IMR-90 (cell line): Measurements from ENCODE around the gene TADA1. TPM values are rescaled to one million over a fixed set of nuclear protein-coding genes. Genes with fewer than 3 reads are reported as not detected.

Source experiments
- ATAC-seq: fragments of 200-7000 bp; cut with Tn5 transposase; 2 replicates; pipeline ENCODE4 v1.9.1; 2020; ENCODE audit warnings: low read depth, mild to moderate bottlenecking, moderate library complexity
- BruUV-seq: library from RNA; stranded (reverse); fragments of 400-500 nt; replicated peaks from 2 replicates; lab custom pipeline; 2021; lab: Mats Ljungman, UMichigan
- CTCF ChIA-PET: fragments of 300-600 bp; formaldehyde crosslinking; extraction: SDS; loops from one replicate; lab custom pipeline; 2021; ENCODE audit warnings: antibody characterized with exemption; lab: Yijun Ruan, JAX
- POLR2A ChIA-PET: fragments of 300-600 bp; sonication (Branson Sonifier 250); formaldehyde crosslinking; loops from one replicate; lab custom pipeline; 2022; ENCODE audit warnings: antibody characterized with exemption; ENCODE audit not compliant: unreplicated experiment; lab: Charles Lee
- DNase-seq: peaks from one replicate; pipeline ENCODE4 v3.0.0; 2013
- H2AFZ ChIP-seq: replicated peaks from 2 replicates; pipeline ENCODE3; 2013; ENCODE audit warnings: low read length, mild to moderate bottlenecking; ENCODE audit not compliant: poor library complexity
- H2AK5ac ChIP-seq: 2 replicates; pipeline ENCODE4 v1.6.1; 2013; ENCODE audit warnings: low read depth, low read length, inconsistent platforms
- H2AK9ac ChIP-seq: replicated peaks from 2 replicates; pipeline ENCODE3; 2013; ENCODE audit warnings: mild to moderate bottlenecking, low read depth, low read length, moderate library complexity; ENCODE audit not compliant: poor library complexity
- H2BK120ac ChIP-seq: 2 replicates; pipeline ENCODE4 v1.6.1; 2013; ENCODE audit warnings: low read depth, low read length, inconsistent platforms
- H2BK15ac ChIP-seq: 3 replicates; pipeline ENCODE4 v1.6.1; 2013; ENCODE audit warnings: low read depth, low read length, inconsistent platforms
- H2BK20ac ChIP-seq: 2 replicates; pipeline ENCODE4 v1.6.1; 2013; ENCODE audit warnings: low read depth, mild to moderate bottlenecking, inconsistent platforms, low read length, moderate library complexity
- H2BK5ac ChIP-seq: 2 replicates; pipeline ENCODE4 v1.6.1; 2013; ENCODE audit warnings: mild to moderate bottlenecking, low read depth, low read length, inconsistent platforms; ENCODE audit not compliant: poor library complexity, severe bottlenecking
- H3K14ac ChIP-seq: replicated peaks from 2 replicates; pipeline ENCODE4 v1.6.1; 2013; ENCODE audit warnings: low read depth, low read length, inconsistent platforms
- H3K18ac ChIP-seq: 2 replicates; pipeline ENCODE4 v1.6.1; 2013; ENCODE audit warnings: low read depth, low read length, control low read depth
- H3K23ac ChIP-seq: 2 replicates; pipeline ENCODE4 v1.6.1; 2013; ENCODE audit warnings: low read depth, low read length, inconsistent platforms
- H3K27ac ChIP-seq: 2 replicates; pipeline ENCODE4 v1.5.1; 2013; ENCODE audit warnings: mild to moderate bottlenecking, control low read depth, low read length; ENCODE audit not compliant: insufficient read depth
- H3K27me3 ChIP-seq: 2 replicates; pipeline ENCODE4 v1.6.1; 2013; ENCODE audit warnings: low read length; ENCODE audit not compliant: control insufficient read depth, insufficient read depth
- H3K36me3 ChIP-seq: 2 replicates; pipeline ENCODE4 v1.6.1; 2013; ENCODE audit warnings: low read length, mixed read lengths; ENCODE audit not compliant: control insufficient read depth, insufficient read depth
- H3K4ac ChIP-seq: 2 replicates; pipeline ENCODE4 v1.6.1; 2013; ENCODE audit warnings: low read depth, low read length, inconsistent platforms
- H3K4me1 ChIP-seq: 2 replicates; pipeline ENCODE4 v1.6.1; 2013; ENCODE audit warnings: low read length, mixed read lengths; ENCODE audit not compliant: control insufficient read depth, insufficient read depth
- H3K4me2 ChIP-seq: 2 replicates; pipeline ENCODE4 v1.6.1; 2013; ENCODE audit warnings: low read depth, mild to moderate bottlenecking, control low read depth, low read length, moderate library complexity
- H3K4me3 ChIP-seq: 2 replicates; pipeline ENCODE4 v1.5.1; 2013; ENCODE audit warnings: low read depth, mild to moderate bottlenecking, control low read depth, low read length, moderate library complexity; ENCODE audit not compliant: insufficient read depth
- H3K56ac ChIP-seq: 2 replicates; pipeline ENCODE4 v1.6.1; 2013; ENCODE audit warnings: low read length, inconsistent platforms; ENCODE audit not compliant: insufficient read depth; ENCODE audit errors: extremely low read depth
- H3K79me1 ChIP-seq, 2 experiments: 2 replicates each; pipeline ENCODE4 v1.6.1; 2013; ENCODE audit warnings: low read length in 2 of 2, inconsistent platforms in 1 of 2, low read depth in 1 of 2
- H3K9ac ChIP-seq: 2 replicates; pipeline ENCODE4 v1.6.1; 2013; ENCODE audit warnings: low read depth, low read length, control low read depth
- H3K9me1 ChIP-seq: 2 replicates; pipeline ENCODE4 v1.6.1; 2013; ENCODE audit warnings: low read length, inconsistent platforms; ENCODE audit not compliant: insufficient read depth
- H3K9me3 ChIP-seq: 2 replicates; pipeline ENCODE4 v1.6.1; 2013; ENCODE audit warnings: low read length; ENCODE audit not compliant: control insufficient read depth, insufficient read depth
- H4K20me1 ChIP-seq: 2 replicates; pipeline ENCODE4 v1.6.1; 2013; ENCODE audit warnings: low read length, inconsistent platforms; ENCODE audit not compliant: insufficient read depth
- H4K5ac ChIP-seq: 2 replicates; pipeline ENCODE4 v1.6.1; 2013; ENCODE audit warnings: mild to moderate bottlenecking, low read depth, low read length, control low read depth
- H4K8ac ChIP-seq, 2 experiments: 2 replicates each; pipeline ENCODE4 v1.6.1; 2013; ENCODE audit warnings: low read depth in 2 of 2, low read length in 2 of 2, control low read depth in 1 of 2, inconsistent platforms in 1 of 2
- H4K91ac ChIP-seq: 2 replicates; pipeline ENCODE4 v1.6.1; 2013; ENCODE audit warnings: low read depth, low read length, inconsistent platforms; ENCODE audit not compliant: insufficient read depth
- BHLHE40 ChIP-seq: fragments of 150-350 bp; IDR thresholded peaks from 2 replicates; pipeline ENCODE4 v1.6.1; 2016; ENCODE audit warnings: mild to moderate bottlenecking, low read depth, low read length
- CEBPB ChIP-seq: IDR thresholded peaks from 2 replicates; pipeline ENCODE4 v1.6.1; 2012; ENCODE audit warnings: low read depth, low read length, improper control_type of control experiment
- CHD1 ChIP-seq: IDR thresholded peaks from 2 replicates; pipeline ENCODE4 v1.6.1; 2012; ENCODE audit warnings: low read depth, low read length, improper control_type of control experiment
- CTCF ChIP-seq: conservative IDR thresholded peaks from 2 replicates; pipeline ENCODE4 v1.5.1; 2012; ENCODE audit warnings: mild to moderate bottlenecking, low read depth, low read length, improper control_type of control experiment
- MAFK ChIP-seq: IDR thresholded peaks from 2 replicates; pipeline ENCODE4 v1.6.1; 2012; ENCODE audit warnings: low read depth, low read length, improper control_type of control experiment
- MAZ ChIP-seq: IDR thresholded peaks from 2 replicates; pipeline ENCODE4 v1.6.1; 2012; ENCODE audit warnings: low read depth, mild to moderate bottlenecking, low read length, improper control_type of control experiment, moderate library complexity, borderline replicate concordance
- MXI1 ChIP-seq: IDR thresholded peaks from 2 replicates; pipeline ENCODE4 v1.6.1; 2012; ENCODE audit warnings: low read depth, mild to moderate bottlenecking, low read length, moderate library complexity, borderline replicate concordance
- POLR2A ChIP-seq: IDR thresholded peaks from 2 replicates; pipeline ENCODE4 v1.6.1; 2012; ENCODE audit warnings: mild to moderate bottlenecking, low read depth, low read length
- RAD21 ChIP-seq: IDR thresholded peaks from 2 replicates; pipeline ENCODE4 v1.6.1; 2012; ENCODE audit warnings: low read length, improper control_type of control experiment
- RCOR1 ChIP-seq: IDR thresholded peaks from 2 replicates; pipeline ENCODE4 v1.6.1; 2012; ENCODE audit warnings: mild to moderate bottlenecking, low read length, improper control_type of control experiment; ENCODE audit not compliant: insufficient replicate concordance
- RFX5 ChIP-seq: IDR thresholded peaks from 2 replicates; pipeline ENCODE4 v1.8.0; 2012; ENCODE audit warnings: low read depth, mild to moderate bottlenecking, low read length, moderate library complexity
- SMC3 ChIP-seq: fragments of 150-350 bp; IDR thresholded peaks from 2 replicates; pipeline ENCODE4 v1.6.1; 2016; ENCODE audit warnings: low read depth, mild to moderate bottlenecking, antibody characterized with exemption, low read length, moderate library complexity
- WGBS, 2 experiments: methylation state at CpG; one replicate each; pipeline versions ENCODE4 v1.1.5 to v1.1.7; 2013; ENCODE audit warnings: missing lambda C conversion rate in 2 of 2; ENCODE audit not compliant: insufficient read length in 1 of 2; ENCODE audit errors: extremely low coverage in 2 of 2; 5-methylcytosine and 5-hydroxymethylcytosine counted together
- dilution Hi-C: fragments of 300-500 bp; cut with HindIII; formaldehyde crosslinking; loops from one replicate; pipeline ENCODE4 v1.14.3; 2018; ENCODE audit warnings: low sequenced_read_pairs; ENCODE audit not compliant: unreplicated experiment
- in situ Hi-C: fragments of 300-500 bp; cut with MboI; formaldehyde crosslinking; loops from 3 replicates; pipeline ENCODE4 v1.14.3; 2019; ENCODE audit warnings: low sequenced_read_pairs, inconsistent platforms, mixed read lengths
- intact Hi-C: fragments of 100-400 bp; cut with micrococcal nuclease; formaldehyde crosslinking; loops from 2 replicates; pipeline ENCODE4 v1.10.0; 2022
- polyA plus RNA-seq, 3 experiments: library from polyadenylated mRNA; depleted of rRNA; stranded (reverse); fragments of >200 nt; gene quantifications; 2 replicates each; pipeline ENCODE4 v1.2.3, GENCODE V29; 2012; ENCODE audit warnings: low replicate concordance in 1 of 3
- total RNA-seq: library from RNA; depleted of rRNA; stranded (reverse); fragments of >200 nt; gene quantifications from 2 replicates; pipeline ENCODE4 v1.2.3, GENCODE V29; 2012
- TF ChIP-seq, protein P1 (sequence below): fragments of 150-350 bp; IDR thresholded peaks from 2 replicates; pipeline ENCODE4 v1.6.1; 2017; ENCODE audit warnings: mild to moderate bottlenecking, antibody characterized with exemption, low read length, low read depth
- TF ChIP-seq, protein P2 (sequence below): fragments of 150-350 bp; IDR thresholded peaks from 2 replicates; pipeline ENCODE4 v1.6.1; 2016; ENCODE audit warnings: low read depth, mild to moderate bottlenecking, low read length, moderate library complexity, borderline replicate concordance

The TADA1 gene
- total and polyA plus RNA-seq, 2 of the 4 experiments (the other 2 are of a cell fraction), result 8.2 to 16.8 TPM

- ATAC-seq (no peak), DNase-seq (no peak)
- Histone ChIP-seq H2BK20ac (no peak overlapping the region), H3K27me3 (no peaks in the 10 kb centered on the region), H4K5ac (no peak overlapping the region), H2AK5ac (no peak overlapping the region), H3K14ac (no peak overlapping the region), H3K79me1 (no peaks in the 10 kb centered on the region), H2BK5ac (no peak overlapping the region), H2BK120ac (no peak overlapping the region), H3K9ac (no peak overlapping the region), H2BK15ac (no peak overlapping the region), H3K56ac (no peak overlapping the region), H3K9me1 (no peaks in the 10 kb centered on the region), H3K4me2 (no peak overlapping the region), H4K20me1 (no peaks in the 10 kb centered on the region), H3K4me3 (no peak overlapping the region), H3K18ac (no peak overlapping the region), H3K36me3 (no peaks in the 10 kb centered on the region), H3K27ac (no peak overlapping the region), H3K4me1 (no peaks in the 10 kb centered on the region), H4K8ac (no peak overlapping the region), H2AK9ac (no peak overlapping the region), H2AFZ (no peak overlapping the region), H3K4ac (no peak overlapping the region), H3K9me3 (no peaks in the 10 kb centered on the region), H3K23ac (no peak overlapping the region), H4K91ac (no peak overlapping the region)
- WGBS, 2 experiments, result no CpG with 5 or more reads among the region's 2 CpGs
- dilution Hi-C loops, result no loop called here
- CTCF ChIA-PET, result no interaction called here
- POLR2A ChIA-PET, result interaction anchor here (0.6 kb wide), 1 partner anchor 409 kb away, joined by 6 read pairs; no protein-coding TSS in a partner anchor
- no TSS peak for BruUV-seq
- intact Hi-C loops, result no loop called here
- TF ChIP-seq MAFK (no peak), SMC3 (no peak), BHLHE40 (no peak), CHD1 (no peak), MAZ (no peak), CEBPB (no peak), RFX5 (no peak), RCOR1 (no peak), POLR2A (no peak), RAD21 (no peak), MXI1 (no peak), CTCF (no peak)
- TF ChIP-seq, protein P1, sequence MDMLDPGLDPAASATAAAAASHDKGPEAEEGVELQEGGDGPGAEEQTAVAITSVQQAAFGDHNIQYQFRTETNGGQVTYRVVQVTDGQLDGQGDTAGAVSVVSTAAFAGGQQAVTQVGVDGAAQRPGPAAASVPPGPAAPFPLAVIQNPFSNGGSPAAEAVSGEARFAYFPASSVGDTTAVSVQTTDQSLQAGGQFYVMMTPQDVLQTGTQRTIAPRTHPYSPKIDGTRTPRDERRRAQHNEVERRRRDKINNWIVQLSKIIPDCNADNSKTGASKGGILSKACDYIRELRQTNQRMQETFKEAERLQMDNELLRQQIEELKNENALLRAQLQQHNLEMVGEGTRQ, result no peak
- TF ChIP-seq, protein P2, sequence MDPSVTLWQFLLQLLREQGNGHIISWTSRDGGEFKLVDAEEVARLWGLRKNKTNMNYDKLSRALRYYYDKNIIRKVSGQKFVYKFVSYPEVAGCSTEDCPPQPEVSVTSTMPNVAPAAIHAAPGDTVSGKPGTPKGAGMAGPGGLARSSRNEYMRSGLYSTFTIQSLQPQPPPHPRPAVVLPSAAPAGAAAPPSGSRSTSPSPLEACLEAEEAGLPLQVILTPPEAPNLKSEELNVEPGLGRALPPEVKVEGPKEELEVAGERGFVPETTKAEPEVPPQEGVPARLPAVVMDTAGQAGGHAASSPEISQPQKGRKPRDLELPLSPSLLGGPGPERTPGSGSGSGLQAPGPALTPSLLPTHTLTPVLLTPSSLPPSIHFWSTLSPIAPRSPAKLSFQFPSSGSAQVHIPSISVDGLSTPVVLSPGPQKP, result no peak
- in situ Hi-C loops, result no loop called here
Measured at GRCh38 chr1:166819974-166820373, 56.1 kb downstream of the TADA1 start.
